ENCODE measurements around the gene MUC4.
"Not testable (repeated sequence)": the region's sequence is repeated elsewhere in the genome, so short reads cannot be mapped to it uniquely, and the experiment has no call there.

Gene MUC4

DNA sequence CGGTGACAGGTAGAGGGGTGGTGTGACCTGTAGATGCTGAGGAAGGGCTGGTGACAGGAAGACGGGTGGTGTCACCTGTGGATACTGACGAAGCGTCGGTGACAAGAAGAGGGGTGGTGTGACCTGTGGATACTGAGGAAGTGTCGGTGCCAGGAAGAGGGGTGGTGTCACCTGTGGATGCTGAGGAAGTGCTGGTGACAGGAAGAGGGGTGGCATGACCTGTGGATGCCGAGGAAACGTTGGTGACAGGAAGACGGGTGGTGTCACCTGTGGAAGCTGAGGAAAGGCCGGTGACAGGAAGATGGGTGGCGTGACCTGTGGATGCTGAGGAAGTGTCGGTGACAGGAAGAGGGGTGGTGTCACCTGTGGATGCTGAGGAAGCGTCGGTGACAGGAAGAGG, 27.7 kb downstream of the MUC4 start:
- DNase-seq (ENCODE audit: low read depth in 1 of 2, low spot score in 1 of 2) = not testable (repeated sequence)

DNA sequence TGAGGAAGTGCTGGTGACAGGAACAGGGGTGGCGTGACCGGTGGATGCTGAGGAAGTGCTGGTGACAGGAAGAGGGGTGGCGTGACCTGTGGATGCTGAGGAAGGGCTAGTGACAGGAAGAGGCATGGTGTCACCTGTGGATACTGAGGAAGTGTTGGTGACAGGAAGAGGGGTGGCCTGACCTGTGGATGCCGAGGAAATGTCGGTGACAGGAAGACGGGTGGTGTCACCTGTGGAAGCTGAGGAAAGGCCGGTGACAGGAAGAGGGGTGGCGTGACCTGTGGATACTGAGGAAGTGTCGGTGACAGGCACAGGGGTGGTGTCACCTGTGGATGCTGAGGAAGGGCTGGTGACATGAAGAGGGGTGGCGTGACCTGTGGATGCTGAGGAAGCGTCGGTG, 30.5 kb downstream of the MUC4 start:
- DNase-seq (ENCODE audit: low read depth in 1 of 2, low spot score in 1 of 2) = not testable (repeated sequence)

DNA sequence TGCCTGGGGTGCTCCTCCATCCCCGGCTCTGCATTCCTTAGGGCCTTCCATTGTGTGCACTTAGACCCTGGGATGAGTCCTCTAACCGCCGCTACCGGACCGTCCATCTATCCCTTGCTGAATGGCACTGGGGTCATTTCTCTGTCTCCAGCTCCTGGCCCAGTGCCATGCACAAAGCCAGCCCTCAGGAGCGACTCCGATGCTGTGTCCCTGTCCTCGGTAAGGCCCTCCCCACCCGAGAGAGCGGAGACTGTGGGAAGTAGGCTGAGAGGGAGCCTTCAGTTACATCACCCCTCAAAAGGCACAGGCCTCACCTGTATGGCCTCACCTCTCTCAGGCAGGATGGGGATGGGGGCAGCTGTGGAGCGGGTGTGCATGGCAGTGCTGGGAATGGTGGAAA, 33.8 kb downstream of the MUC4 start:
- DNase-seq (ENCODE audit: low read depth in 1 of 2, low spot score in 1 of 2) = no peak

DNA sequence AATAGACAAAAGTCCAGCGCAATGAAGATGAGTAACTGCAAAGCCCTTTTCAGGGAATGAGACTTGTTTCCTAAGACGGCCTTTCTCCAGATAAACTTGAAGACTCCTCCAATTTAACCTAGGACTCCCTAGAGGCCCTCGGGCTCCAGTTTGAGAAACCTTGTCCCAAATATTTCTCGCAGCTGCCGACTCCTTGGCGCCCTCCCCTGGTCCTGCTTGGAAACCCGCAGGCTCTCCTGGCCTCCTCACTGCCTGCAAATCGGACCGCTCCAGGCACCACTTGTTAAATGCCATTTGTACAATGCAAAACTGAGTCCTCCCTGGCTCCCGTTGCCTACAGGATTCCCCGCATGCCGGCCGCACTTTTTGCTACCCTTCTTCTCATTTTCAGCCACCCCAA, 36.8 kb downstream of the MUC4 start:
- DNase-seq (ENCODE audit: low read depth in 1 of 2, low spot score in 1 of 2) = no peak

DNA sequence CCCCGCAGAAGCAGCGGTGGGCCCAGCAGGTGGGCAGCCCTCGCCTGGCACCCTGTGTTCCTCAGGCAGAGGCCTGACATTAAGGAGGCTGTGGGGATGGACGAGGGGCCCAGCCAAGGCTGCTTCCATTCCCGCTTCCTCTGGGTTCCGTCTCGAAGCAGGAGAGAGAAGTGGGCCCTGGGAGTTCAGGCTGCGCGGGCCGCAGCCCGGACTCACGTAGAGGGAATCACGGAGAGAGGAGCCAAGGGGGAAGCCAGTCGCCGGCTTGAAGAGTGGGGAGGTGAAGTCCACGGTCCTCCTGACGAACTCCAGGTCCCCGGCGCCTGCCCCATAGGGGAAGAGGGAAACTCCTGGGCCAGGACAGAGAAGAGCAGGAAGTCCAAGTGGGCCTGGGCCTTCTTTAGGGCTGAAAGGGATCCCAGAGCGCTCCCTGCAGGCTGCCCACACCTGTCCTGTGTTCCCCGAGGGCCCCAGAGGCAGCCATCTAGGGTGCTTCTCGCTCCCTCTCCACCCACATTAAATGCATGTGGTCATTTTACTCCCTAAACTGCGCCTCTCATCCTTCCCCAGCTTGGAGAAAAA, 37.7 kb downstream of the MUC4 start:
- no peak for DNase-seq (ENCODE audit: low read depth in 1 of 2, low spot score in 1 of 2)

DNA sequence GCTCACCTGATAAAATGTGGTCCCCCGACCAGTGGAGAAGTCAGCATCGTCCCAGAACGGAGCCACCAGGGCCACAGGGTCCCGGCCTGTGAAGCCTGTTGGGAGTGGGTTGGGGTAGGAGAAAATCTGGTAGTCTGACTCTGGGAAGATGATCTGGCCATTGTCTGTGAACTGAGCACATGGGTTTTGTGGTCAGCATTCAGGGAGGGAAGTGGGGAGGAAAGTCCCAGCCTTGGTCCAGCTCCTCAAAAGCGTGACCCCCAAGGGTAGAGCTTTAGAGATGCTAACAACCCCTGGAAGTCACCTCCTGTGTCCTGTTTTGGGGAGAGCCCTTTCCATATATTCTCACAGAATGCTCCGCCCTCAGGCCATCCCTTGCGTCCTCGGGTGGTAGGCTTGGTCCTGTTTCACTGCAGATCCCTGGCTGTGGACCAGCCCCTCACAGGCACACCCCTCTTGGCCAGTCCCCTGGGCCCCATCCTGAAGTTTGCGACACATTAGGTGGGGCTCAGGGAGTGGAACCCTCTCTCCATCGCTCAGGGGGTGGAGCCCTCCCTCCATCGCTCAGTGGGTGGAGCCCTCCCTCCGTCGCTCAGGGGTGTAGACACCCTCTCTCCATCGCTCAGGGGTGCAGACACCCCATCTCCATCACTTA, 40.0 kb downstream of the MUC4 start:
- no peak for DNase-seq (ENCODE audit: low read depth in 1 of 2, low spot score in 1 of 2)

DNA sequence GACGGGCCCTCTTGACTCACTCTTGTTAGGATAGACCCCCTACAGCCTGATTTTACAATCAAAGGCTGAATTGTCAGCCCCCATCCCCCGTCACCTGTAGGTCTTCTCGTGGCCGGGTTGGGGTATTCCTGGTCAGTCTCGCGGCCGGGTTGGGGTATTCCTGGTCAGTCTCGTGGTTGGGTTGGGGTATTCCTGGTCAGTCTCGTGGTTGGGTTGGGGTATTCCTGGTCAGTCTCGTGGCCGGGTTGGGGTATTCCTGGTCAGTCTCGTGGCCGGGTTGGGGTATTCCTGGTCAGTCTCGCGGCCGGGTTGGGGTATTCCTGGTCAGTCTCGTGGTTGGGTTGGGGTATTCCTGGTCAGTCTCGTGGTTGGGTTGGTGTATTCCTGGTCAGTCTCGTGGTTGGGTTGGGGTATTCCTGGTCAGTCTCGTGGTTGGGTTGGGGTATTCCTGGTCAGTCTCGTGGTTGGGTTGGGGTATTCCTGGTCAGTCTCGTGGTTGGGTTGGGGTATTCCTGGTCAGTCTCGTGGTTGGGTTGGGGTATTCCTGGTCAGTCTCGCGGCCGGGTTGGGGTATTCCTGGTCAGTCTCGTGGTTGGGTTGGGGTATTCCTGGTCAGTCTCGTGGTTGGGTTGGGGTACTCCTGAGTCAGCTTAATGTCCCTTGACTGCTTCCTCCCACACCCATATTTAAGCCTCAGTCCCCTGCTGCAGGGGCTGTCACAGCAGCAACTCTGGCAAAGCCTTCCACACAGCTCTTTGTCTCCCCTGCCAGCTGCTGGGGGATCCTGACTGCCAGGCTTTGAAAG, 40.7 kb downstream of the MUC4 start:
- not testable (repeated sequence) for DNase-seq (ENCODE audit: low read depth in 1 of 2, low spot score in 1 of 2)

DNA sequence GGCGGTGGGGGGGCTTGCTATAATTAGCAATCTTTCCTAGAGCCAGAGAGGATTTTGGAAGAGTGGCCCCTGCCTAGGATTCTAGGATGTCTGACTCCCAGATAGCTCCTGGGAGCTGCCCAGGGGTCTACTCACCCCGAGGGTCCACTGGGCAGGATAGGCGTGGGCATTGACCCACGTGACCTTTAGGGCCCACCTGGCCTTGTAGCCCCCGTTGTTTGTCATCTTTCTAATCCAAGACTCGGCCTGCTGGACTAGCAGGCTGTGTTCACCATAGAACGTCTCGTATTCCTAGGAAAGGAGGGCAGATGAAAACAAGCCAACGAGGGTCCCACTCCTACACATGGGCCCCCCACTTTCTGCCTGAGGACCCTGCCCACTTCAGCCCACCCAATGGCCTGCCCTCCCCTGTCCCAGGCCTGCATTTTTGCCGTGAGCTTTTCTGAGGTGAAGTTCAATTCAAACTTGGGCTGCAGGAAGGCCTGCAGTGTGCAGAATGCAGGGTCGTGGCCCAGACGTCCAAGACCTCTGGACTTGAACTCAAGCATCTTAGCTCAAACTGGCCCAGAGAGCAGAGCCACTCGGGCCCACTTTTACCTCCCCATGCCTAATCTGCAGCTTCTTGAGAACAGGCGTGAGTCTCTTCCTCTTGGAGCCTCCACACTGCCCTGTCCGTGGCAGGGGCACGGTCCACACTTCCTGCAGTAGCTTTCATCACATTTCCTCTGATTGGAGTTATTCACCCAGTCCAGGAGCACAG, 41.5 kb downstream of the MUC4 start:
- DNase-seq (ENCODE audit: low read depth in 1 of 2, low spot score in 1 of 2) = no peak

DNA sequence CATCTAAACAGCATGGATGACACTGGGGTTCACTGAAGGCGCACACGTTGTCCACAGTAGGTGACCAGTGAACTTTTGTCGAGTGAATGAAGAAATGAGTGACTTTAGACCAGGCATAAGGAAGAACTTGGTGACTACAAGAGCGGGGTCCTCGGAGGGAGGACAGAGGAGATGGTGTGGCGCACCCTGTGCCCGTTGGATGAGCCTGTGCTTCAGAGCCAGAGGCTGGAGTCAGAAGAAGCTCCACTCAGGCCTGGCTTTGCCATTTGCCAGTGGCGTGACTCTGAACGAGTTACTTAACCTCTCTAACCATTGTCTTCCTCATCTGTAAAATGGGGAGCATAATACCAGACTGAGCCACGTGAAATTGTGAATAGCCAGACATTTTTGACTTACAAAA, 42.2 kb downstream of the MUC4 start:
- no peak for DNase-seq (ENCODE audit: low read depth in 1 of 2, low spot score in 1 of 2)

DNA sequence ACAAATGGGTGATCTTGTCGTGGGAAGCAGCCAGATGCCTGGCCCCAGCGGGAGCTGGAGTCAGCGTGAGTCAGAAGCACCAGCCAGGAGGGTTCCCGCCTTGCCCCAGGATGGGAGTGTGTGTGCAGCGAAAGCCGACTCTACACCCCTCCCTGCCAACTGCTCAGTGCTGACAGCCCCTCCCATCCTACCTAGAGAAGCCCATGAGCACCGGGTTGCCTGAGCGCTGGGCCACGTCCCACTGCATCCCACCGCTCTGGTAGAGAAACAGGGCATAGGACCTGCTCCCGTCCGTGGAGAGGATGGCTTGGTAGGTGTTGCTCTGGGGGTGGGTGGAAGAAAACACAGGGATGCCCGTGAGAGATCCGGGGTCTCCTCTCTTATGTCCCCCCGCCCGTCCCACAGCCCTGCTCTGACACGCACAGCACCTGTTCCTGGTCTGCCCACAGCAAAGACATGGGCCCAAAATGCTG, 42.9 kb downstream of the MUC4 start:
- no peak for DNase-seq (ENCODE audit: low read depth in 1 of 2, low spot score in 1 of 2)

DNA sequence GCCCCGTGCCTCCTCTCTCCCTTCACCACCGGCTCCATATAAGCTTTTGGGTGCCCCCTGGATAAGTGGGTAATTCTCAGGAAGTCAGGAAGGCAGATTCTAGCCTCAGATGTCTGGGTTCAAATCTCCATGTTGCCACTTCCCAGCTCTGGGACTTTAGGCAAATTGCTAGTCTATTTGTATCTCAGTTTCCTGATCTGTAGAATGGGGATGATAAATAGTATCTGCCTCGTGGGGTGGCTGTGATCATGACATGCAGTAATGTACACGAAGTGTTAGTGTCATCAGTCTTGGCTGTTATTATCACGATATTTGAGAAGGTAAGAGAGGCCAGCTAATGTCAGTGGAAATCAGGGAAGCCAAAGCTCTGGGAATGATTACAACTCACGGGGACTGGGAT, 43.3 kb downstream of the MUC4 start:
- DNase-seq (ENCODE audit: low read depth in 1 of 2, low spot score in 1 of 2) = no peak

DNA sequence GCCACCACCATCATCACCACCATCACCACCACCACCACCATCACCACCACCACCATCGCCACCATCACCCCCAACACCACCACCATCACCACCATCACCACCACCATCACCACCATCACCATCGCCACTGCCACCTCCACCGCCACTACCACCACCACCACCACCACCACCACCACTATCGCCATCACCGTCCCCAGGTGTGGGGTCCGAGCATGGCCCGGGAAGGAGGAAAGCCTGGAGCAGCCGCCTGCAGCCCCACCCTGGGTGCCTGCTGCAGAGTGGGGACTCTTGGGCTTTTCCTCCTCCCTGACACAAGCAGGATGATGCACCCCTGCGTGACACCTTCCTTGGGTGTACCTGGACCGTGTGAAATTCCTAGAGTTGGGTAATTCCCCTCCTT, 43.9 kb downstream of the MUC4 start:
- no peak for DNase-seq (ENCODE audit: low read depth in 1 of 2, low spot score in 1 of 2)

DNA sequence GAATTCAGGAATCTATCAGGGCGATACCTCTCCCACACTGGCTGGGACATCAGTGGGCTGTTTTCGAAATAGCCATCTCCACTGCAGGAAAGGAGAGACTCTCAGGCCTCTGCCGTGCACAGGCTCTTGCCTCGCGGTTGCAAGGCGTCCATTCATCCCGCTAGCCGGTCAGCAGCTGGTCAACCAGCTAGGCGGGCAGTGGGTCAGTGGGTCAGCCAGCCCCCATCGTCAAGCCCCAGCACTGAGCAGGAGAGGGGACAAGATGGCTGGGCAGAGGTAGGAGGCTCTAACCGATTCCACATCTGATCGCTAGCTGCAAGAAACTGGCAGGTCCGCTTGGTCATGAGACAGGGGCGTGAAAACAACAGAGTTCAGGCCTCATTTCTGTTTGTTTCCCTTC, 45.1 kb downstream of the MUC4 start:
- no peak for DNase-seq (ENCODE audit: low read depth in 1 of 2, low spot score in 1 of 2)

DNA sequence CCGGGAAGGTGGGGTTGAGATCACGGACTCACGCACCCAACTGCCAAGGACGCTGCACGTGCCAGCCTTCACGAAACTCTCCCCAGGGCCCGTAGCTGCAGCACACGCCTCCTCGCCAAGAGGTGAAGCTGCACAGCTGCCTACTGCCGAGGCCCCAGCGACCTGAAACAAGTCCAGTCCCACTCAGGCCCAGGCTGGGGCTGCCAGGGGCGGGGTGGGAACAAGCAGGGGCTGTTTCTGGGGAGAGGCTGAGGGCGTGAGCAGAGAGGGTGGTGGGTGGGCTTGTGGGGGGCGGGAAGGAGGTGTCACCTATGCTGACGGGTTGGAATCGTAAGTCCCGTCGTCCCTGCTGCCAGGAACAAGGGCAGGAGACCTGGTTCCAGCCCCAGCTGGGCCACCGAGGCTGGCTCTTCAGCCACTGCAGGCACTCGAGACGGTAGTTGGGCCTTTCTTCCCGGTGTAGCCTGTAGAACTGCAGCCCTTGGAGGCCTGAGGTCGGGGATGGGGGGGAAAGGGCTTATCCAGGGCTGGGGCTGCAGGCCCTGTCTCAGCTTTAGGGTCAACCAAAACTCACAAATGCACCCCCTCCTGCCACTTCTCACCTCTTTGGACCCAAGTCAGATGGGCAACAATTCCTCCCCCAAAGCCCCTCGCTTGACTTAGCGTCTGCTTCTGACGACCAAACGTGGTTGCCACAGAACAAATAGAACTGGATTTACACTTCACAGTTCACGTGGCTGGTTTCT, 46.6 kb downstream of the MUC4 start:
- DNase-seq (ENCODE audit: low read depth in 1 of 2, low spot score in 1 of 2) = no peak

DNA sequence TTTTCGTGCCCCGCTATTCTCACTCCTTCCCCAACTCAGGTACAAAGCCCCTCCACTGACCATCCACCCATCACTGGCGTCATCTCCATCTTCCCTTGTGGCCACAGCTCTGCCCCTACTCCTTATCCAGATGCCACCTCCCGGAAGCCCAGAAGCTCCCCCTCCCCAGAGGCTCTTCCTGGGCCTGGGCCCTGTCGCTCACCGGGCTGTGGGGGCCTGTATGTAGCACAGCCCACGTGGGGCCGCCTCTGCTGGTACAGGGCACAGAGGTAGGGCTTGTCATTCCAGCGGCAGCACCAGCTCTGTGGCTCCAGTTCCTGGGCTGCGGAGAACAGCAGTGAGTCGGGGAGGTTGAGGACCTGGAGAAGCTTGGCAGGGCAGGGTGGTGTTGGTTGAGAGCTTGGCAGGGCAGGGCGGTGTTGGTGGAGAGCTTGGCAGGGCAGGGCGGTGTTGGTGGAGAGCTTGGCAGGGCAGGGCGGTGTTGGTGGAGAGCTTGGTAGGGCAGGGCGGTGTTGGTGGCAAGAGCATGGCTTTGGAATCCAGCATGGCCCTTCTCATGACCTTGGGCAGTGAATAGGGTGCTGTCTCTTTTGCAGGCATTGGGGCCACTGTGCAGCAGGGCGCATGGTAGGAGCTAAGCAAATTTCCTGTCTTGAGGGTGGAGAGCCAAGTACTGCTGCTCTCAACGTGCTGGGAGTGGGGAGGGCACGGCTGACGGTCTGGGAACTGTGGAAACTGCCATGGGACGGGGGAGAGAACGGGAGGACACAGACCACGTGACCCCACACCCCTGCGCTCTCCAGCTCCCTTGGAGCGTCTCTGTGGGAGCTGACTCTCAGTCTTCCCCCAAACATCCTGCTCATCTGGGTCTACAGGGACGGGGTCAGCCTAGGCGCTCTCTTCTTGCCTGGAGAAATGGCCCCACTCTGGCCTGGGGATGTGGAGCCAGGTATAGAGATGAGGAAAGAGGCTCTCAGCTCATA, 47.6 kb downstream of the MUC4 start:
- no peak for DNase-seq (ENCODE audit: low read depth in 1 of 2, low spot score in 1 of 2)

DNA sequence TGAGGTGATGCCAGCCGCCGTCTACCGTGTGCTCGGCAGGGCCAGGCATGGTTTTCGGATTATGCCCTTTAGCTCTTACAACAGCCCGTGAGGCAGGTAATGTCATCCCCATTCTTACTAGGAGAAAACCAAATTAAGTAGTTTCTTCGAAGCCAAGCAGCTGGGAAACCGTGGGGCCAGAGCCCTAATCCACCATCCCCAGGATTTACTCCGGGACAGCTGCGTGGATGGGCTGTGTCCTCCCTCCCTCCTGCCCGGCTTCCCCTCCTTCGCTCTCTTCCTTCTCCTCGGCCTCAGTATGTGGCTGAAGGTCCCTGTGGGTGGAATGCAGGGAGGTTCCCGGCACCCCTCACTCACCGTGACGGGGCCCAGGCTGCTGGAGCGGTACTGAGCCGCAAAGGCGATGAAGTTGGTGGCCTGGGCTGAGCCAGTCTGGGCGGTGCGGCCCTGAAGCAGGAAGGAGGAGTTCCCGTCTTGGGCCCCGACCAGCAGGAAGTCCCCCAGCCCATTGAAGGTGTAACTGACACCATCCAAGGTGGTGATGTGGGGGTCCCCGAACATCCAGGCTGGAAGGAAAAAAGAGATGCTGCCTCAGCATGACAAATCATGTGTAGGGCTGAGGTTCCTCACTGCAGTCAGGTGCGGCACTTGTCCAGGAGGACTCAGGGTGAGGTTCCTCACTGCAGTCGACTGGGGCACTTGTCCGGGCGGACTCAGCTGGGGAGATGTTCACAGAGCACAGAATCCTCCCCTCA, 48.5 kb downstream of the MUC4 start:
- DNase-seq (ENCODE audit: low read depth in 1 of 2, low spot score in 1 of 2) = no peak

DNA sequence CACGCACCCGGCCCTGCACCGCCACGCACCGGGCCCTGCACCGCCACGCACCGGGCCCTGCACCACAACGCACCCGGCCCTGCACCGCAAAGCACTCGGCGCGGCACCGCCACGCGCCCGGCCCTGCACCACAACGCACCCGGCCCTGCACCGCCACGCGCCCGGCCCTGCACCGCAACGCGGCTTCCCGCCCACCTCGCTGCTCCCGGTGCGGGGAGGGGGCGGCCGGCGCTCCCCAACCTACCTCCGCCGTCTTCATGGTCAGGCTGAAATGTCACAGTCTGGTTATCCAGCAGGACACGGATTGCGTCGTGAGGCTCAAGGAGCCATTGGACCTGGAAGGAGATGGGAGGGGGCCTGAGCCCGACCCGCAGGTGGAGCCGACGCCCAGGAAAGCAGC, 49.1 kb downstream of the MUC4 start:
- no peak for DNase-seq (ENCODE audit: low read depth in 1 of 2, low spot score in 1 of 2)

DNA sequence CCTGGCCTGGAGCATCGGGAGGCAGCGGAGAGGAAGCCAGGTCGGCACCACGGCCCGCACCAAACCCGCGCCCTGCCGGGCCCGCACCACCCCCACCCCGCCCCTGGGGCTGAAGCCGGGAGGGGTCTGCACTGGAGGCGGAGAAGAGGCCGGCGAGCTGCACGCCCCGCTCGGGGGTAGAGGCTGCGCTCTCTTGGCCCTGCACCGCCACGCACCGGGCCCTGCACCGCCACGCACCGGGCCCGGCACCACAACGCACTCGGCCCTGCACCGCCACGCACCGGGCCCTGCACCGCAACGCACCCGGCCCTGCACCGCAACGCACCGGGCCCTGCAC, 49.5 kb downstream of the MUC4 start:
- DNase-seq (ENCODE audit: low read depth in 1 of 2, low spot score in 1 of 2) = no peak

DNA sequence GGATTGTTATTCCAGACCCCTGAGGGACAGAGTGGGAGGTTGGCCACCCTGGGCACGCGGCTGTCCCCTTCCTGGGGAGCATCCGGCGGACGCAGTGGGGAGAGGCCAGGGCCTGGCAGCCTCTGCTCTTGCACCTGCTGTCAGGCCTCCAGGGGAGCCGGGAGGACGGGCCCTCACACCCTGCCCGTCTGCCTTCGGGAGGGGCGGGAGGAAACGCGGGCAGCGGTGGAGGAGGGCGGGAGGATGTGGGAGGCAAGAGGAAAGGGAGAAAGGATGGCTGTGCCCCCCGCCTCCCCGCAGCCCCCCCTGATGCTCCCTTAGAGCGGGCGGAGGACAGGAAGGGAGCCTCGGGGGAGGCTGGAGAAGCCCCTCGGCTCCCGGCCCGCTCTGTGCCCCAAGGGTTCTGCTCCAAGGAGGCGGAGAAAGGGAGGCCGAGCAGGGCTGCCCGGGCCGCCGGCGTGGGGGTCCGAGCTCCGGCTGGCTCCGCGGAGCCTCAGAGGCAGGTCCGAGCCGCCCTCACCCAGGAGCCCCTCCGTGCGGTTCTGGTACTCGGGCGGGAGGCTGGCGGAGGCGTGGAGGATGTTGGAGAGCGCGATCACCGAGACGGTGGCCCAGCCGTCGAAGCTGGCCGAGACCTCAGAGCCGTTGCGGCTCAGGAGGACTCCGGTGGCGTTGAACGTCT, 50.0 kb downstream of the MUC4 start:
- DNase-seq (ENCODE audit: low read depth in 1 of 2, low spot score in 1 of 2) = no peak

All from activated T-helper 1 cell treated with anti-CD3 and anti-CD28 coated beads, Interleukin-2, amount 50 U/mL, for 16 hours (primary cell).